Neural crest cell (in vitro differentiated cells): ENCODE data around the gene MYLIP. TPM values are rescaled to one million over a fixed set of nuclear protein-coding genes. Genes with fewer than 3 reads are reported as not detected.

Experiments
- DNase-seq: peaks from one replicate; pipeline ENCODE4 v3.0.0; 2021; ENCODE audit warnings: low read depth, mixed read lengths, low spot score
- H3K27ac Mint-ChIP-seq: one replicate; pipeline ENCODE4 v1.8.0; 2021; ENCODE audit warnings: mild to moderate bottlenecking, mixed read lengths; ENCODE audit not compliant: unreplicated experiment
- H3K27me3 Mint-ChIP-seq: 2 replicates; pipeline ENCODE4 v1.8.0; 2021; ENCODE audit warnings: low read depth, mild to moderate bottlenecking, mixed read lengths
- H3K36me3 Mint-ChIP-seq: 2 replicates; pipeline ENCODE4 v1.8.0; 2021; ENCODE audit warnings: low read depth, mild to moderate bottlenecking, mixed read lengths
- H3K4me1 Mint-ChIP-seq: 2 replicates; pipeline ENCODE4 v1.8.0; 2021; ENCODE audit warnings: mixed read lengths
- H3K4me3 Mint-ChIP-seq: one replicate; pipeline ENCODE4 v1.8.0; 2021; ENCODE audit warnings: mild to moderate bottlenecking, mixed read lengths
- H3K9me3 Mint-ChIP-seq: 2 replicates; pipeline ENCODE4 v1.8.0; 2021; ENCODE audit warnings: mixed read lengths
- total RNA-seq: library from RNA; stranded (reverse); gene quantifications from 2 replicates; pipeline ENCODE4 v1.2.1, GENCODE V29; 2021
- TF ChIP-seq, protein P1 (sequence below): fragments of 200-600 bp; sonication (generic); conservative IDR thresholded peaks from 2 replicates; pipeline ENCODE4 v1.5.0; 2021; ENCODE audit warnings: antibody characterized with exemption, mild to moderate bottlenecking

The MYLIP gene
- total RNA-seq, 1 donor from 2014 or later = 4.5 TPM

DNA sequence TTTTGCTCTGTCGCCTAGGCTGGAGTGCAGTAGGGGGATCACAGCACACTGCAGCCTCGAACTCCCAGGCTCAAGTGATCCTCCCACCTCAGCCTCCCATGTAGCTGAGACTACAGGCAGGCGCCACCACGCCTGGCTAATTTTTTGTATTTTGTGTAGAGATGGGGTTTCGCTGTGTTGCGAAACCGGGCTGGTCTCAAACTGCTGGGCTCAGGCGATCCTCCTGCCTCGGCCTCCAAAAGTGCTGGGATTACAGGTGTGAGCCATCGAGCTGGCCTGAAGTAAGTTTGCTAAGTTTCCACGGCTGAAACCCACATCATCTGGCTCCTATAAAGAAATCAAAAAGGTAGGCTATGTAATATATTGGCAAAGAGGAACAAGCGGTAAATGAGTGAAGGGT, 1.4 kb upstream of the MYLIP start:
- TF ChIP-seq, protein P1, sequence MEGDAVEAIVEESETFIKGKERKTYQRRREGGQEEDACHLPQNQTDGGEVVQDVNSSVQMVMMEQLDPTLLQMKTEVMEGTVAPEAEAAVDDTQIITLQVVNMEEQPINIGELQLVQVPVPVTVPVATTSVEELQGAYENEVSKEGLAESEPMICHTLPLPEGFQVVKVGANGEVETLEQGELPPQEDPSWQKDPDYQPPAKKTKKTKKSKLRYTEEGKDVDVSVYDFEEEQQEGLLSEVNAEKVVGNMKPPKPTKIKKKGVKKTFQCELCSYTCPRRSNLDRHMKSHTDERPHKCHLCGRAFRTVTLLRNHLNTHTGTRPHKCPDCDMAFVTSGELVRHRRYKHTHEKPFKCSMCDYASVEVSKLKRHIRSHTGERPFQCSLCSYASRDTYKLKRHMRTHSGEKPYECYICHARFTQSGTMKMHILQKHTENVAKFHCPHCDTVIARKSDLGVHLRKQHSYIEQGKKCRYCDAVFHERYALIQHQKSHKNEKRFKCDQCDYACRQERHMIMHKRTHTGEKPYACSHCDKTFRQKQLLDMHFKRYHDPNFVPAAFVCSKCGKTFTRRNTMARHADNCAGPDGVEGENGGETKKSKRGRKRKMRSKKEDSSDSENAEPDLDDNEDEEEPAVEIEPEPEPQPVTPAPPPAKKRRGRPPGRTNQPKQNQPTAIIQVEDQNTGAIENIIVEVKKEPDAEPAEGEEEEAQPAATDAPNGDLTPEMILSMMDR = no peak
- H3K9me3 Mint-ChIP-seq = no peaks in the 10 kb centered on the region
- H3K27ac Mint-ChIP-seq = no peak overlapping the region
- no peak for DNase-seq
- H3K4me3 Mint-ChIP-seq = peak overlapping the region; percentile 76
- peaks cover 32% of the 10 kb centered on the region for H3K27me3 Mint-ChIP-seq
- no peaks in the 10 kb centered on the region for H3K36me3 Mint-ChIP-seq
- peaks cover 21% of the 10 kb centered on the region for H3K4me1 Mint-ChIP-seq

DNA sequence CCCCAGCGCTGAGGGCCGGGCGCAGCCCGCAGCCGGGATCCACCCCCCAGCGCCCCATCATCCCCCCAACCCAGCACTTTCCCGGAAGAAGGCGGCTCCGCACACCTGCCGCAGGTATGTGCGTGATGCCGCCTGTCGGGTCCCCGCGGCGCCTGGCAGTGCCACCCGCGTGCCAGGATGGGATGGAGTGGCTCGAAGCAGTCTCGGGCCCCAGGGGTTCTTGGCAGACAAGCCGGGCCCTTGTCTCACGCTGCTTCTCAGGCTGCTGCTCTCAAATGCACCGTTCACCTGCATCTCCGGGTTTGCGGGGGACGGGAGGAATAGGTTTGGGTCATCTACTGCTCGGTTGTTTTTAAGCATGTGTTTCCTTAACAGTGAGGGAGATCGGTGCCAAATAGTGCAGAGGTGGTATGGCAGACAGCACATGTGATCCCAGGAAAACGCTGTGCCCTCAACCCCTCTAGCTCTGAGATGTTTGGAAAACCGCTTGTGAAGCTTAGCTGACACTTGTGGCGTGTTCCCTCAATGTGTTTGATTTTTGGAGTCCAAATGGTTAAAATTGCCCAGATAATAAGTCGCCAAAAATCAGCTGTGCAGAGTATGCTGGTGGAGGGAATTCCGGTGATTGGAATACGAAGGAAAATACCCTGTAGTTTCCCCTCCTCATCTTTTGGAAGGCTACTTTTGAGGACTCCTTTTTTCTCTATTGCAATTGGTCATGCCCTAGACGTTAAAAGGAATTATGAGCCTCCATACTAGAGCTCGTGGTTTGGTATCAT, 926 bp downstream of the MYLIP start:
- Mint-ChIP-seq H3K36me3 (no peaks in the 10 kb centered on the region), H3K4me1 (peaks cover 21% of the 10 kb centered on the region), H3K4me3 (peak overlapping the region; percentile 89), H3K9me3 (no peaks in the 10 kb centered on the region), H3K27me3 (peaks cover 25% of the 10 kb centered on the region), H3K27ac (no peak overlapping the region)
- DNase-seq = no peak
- TF ChIP-seq, protein P1 = no peak

DNA sequence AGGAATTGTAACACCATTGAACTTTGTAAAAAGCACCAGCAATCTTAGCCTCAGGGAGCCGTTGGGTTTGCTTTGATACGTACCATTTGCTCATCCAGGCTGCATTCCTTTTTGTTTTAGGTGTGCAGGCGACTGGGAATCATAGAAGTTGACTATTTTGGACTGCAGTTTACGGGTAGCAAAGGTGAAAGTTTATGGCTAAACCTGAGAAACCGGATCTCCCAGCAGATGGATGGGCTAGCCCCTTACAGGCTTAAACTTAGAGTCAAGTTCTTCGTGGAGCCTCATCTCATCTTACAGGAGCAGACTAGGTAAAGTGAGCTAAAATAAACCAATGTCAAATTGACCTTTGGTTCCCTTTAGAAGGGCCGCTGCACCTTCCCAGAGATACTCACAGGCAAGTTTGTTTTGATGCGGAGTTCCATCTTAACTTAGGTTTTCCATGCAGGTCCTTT, 1.6 kb downstream of the MYLIP start:
- Mint-ChIP-seq H3K27me3 (peaks cover 24% of the 10 kb centered on the region), H3K4me3 (peak overlapping the region; percentile 89), H3K4me1 (peaks cover 21% of the 10 kb centered on the region), H3K27ac (no peak overlapping the region), H3K9me3 (no peaks in the 10 kb centered on the region), H3K36me3 (no peaks in the 10 kb centered on the region)
- no peak for DNase-seq
- TF ChIP-seq, protein P1 = no peak

DNA sequence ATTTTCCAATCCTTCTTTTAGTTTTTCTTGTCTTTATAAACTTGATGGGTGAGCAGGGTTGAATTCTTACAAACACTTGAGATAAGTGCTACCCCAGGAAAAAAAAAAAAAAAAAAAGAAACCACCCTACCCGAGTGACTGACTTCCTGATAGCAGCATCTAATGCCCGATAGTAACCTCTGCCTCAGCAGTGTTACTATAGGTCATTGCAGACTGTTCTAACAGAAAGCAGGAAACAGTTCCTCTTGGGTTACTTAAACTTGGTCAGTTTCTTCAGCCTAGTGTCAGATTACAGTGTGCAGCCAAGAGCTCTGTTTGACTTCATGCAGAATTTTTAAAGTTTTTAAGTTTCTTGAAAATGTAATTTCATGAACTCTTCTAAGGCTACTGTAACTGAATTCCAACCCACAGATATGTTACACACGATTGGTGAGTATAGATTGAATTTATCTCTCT, 2.1 kb downstream of the MYLIP start:
- DNase-seq = no peak
- Mint-ChIP-seq H3K9me3 (no peaks in the 10 kb centered on the region), H3K27ac (no peak overlapping the region), H3K27me3 (peaks cover 24% of the 10 kb centered on the region), H3K4me1 (peaks cover 21% of the 10 kb centered on the region), H3K4me3 (peak overlapping the region; percentile 89), H3K36me3 (no peaks in the 10 kb centered on the region)
- TF ChIP-seq, protein P1 = no peak

DNA sequence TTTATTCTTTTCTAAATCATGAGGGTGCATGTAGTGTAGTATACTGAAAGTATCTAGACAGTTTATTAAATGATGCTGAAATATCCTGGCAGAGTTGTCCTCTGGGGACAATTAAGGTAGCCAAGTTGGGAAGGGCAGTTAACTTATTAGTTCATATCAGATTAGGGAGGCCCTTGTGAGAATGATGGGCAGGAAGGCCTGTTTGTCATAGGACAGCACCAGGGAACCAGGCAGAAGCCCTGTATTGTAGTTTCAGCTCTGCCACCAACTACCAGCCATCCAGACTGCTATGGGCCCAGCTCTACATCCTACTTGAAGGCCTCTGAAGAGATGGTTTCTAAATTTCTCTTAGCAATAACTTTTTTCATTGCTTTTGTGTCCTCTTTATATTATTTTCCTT, 4.0 kb downstream of the MYLIP start:
- Mint-ChIP-seq H3K27me3 (peaks cover 10% of the 10 kb centered on the region), H3K9me3 (no peaks in the 10 kb centered on the region), H3K36me3 (no peaks in the 10 kb centered on the region), H3K4me1 (peaks cover 21% of the 10 kb centered on the region), H3K27ac (no peak overlapping the region), H3K4me3 (no peak overlapping the region)
- no peak for DNase-seq
- TF ChIP-seq, protein P1 = no peak
